Hematopoietic multipotent progenitor cell (in vitro differentiated cells): ENCODE data around the gene PHRF1. TPM values are rescaled to one million over a fixed set of nuclear protein-coding genes. Genes with fewer than 3 reads are reported as not detected.

Experiments used
- DNase-seq, 3 donors: peaks; one replicate each; pipeline ENCODE4 v3.0.0-alpha.2; 2011 to 2015; ENCODE audit warnings: low read depth in 2 of 3, low spot score in 2 of 3
- total RNA-seq: library from RNA; depleted of rRNA; stranded (reverse); fragments of >200 nt; gene quantifications from one replicate; pipeline ENCODE4 v1.2.3, GENCODE V29; 2012

Gene PHRF1
- total RNA-seq, 1 donor, result 36.6 TPM

- DNase-seq, result no peak
Measured at GRCh38 chr11:625636-626268, 49.5 kb downstream of the PHRF1 start.

GRCh38 chr11:626475-627307, 50.4 kb downstream of the PHRF1 start, which contains the start of gene SCT:
Gene SCT (minus strand): TSS chr11:627181. CDS start chr11:627143, 38 bp downstream.
- DNase-seq, result no peak

- DNase-seq, result no peak
Measured at GRCh38 chr11:627308-627576, 51.0 kb downstream of the PHRF1 start.

GRCh38 chr11:628056-628455, 51.8 kb downstream of the PHRF1 start:
- no peak for DNase-seq

GRCh38 chr11:629237-629583, 52.9 kb downstream of the PHRF1 start:
- peak in 1 of 3 donors; percentile 32 for DNase-seq

- DNase-seq, result no peak
Measured at GRCh38 chr11:630871-631270, 54.6 kb downstream of the PHRF1 start.

DNA sequence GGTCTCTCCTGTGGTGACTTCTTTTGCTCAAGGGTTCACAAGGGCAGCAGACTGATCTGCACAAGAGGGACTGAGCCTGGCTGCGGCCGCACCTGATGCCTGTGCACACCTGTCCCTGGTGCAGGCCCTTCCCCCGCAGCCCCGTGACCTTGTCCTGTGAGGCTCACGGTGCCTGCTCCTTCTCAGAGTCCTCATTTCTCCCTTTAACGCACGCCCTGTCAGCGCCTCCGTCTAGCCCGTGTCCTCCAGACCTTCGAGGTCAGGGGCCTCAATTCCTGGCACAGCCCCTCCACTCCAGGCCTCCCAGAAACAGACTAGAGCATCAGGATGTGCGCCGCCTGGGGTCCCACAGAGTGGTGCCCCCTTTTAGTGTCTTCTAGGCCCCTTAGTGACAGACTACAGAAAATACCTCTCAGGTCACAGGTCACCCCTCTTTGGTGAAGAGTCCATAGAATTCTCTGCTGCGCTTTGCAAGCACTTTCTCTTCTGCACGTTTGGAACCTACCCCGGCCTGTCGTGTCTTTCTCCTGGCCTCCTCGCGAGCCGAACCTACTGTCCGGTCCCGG, 59.8 kb downstream of the PHRF1 start:
- DNase-seq, result no peak

- DNase-seq, result no peak
Measured at GRCh38 chr11:636511-637332, 60.5 kb downstream of the PHRF1 start, which contains the start of gene DRD4. Gene DRD4 (plus strand): TSS chr11:637269. CDS start chr11:637305, 36 bp downstream.

DNA sequence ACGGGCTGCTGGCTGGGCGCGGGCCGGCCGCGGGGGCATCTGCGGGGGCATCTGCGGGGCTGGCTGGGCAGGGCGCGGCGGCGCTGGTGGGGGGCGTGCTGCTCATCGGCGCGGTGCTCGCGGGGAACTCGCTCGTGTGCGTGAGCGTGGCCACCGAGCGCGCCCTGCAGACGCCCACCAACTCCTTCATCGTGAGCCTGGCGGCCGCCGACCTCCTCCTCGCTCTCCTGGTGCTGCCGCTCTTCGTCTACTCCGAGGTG, 61.0 kb downstream of the PHRF1 start:
- no peak for DNase-seq

DNA sequence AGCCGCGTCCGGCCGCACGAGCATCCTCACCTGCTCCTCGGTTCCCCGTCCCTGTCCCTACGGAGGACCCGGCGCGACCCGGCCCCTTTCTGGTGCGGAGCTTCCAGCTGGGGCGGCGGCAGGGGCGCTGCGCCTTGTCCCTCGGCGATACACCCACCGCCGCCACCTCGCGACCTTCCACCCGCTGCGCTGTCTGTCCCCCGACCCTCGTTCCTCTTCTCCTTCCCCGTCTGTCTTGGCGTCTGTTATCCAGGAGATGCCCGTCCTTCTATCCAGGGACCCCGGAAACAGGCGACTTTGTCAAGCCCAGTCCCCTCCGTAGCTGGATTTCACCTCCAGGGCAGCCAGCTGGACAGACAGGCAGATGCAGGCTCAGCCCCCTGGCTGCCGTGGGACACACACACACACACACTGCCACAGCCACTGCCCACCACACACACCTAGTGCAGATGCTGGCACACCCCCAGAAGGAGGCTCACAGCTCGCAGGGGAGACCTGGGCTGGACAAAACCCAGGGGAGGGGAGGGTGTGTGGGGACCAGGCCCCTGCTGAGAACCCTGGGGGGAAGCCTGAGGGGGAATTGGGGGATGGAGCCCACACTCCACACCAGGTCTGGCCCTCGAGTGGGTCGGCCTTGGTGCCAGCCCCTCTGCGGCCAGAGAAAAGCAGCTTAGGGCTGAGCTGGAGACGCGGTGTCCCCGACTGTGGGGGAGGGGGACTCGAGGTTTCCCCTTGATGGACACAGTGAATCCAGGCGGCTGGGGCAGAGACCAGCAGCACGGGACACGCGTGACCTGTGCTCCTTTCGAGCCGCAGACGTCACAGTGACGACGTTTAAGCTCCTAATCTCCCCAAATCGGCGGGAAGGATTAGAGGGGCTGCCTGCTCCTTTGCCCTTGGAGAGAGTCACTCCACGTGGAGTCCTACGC, 61.6 kb downstream of the PHRF1 start:
- no peak for DNase-seq

DNA sequence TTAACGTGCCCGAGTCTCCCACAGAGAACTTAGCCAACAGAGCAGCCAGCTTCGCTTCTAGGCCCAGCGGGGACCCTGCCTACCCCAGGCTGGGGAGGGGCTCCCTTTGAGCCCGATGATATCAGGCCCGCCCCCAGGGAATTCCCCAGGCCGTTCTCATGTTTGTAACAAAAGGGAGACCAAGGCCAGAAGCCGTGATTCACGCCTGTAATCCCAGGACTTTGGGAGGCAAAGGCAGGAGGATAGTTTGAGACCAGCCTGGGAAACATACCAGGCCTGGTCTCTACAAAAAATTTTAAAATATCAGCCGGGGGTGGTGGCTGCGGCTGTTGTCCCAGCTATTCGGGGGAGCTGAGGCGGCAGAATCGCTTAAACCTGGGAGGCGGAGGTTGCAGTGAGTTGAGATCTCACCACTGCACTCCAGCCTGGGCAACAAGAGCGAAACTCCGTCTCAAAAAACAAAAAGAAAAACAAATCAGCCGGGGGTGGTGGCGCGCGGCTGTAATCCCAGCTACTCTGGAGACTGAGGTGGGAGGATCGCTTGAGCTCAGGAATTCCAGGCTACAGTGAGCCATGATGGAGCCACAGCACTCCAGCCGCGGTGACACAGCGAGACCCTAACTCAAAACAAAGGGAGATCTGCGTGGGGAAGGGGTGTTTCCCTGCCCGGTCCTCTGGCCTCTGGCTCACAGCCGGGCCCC, 62.5 kb downstream of the PHRF1 start:
- no peak for DNase-seq

DNA sequence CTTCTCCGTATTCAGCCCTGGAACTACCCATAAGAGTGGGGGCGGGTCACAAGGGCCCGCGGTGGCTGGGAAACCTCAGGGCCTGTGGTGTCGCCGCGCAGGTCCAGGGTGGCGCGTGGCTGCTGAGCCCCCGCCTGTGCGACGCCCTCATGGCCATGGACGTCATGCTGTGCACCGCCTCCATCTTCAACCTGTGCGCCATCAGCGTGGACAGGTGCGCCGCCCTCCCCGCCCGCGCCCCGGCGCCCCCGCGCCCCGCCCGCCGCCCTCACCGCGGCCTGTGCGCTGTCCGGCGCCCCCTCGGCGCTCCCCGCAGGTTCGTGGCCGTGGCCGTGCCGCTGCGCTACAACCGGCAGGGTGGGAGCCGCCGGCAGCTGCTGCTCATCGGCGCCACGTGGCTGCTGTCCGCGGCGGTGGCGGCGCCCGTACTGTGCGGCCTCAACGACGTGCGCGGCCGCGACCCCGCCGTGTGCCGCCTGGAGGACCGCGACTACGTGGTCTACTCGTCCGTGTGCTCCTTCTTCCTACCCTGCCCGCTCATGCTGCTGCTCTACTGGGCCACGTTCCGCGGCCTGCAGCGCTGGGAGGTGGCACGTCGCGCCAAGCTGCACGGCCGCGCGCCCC, 63.2 kb downstream of the PHRF1 start:
- no peak for DNase-seq

- peak in 2 of 3 donors; percentile 26 to 44 for DNase-seq
Measured at GRCh38 chr11:640021-640706, 63.9 kb downstream of the PHRF1 start.

GRCh38 chr11:641806-642370, 65.6 kb downstream of the PHRF1 start:
- no peak for DNase-seq

- no peak for DNase-seq
Measured at GRCh38 chr11:643366-643765, 67.1 kb downstream of the PHRF1 start.

GRCh38 chr11:643849-644738, 67.8 kb downstream of the PHRF1 start:
- DNase-seq, result no peak

GRCh38 chr11:645536-645935, 69.3 kb downstream of the PHRF1 start:
- DNase-seq, result no peak
